Caco-2 (cell line): ENCODE data around the gene ANTKMT. TPM values are rescaled to one million over a fixed set of nuclear protein-coding genes. Genes with fewer than 3 reads are reported as not detected.

Source experiments
- BruUV-seq: library from RNA; stranded (reverse); fragments of 400-500 nt; replicated peaks from 2 replicates; lab custom pipeline; 2021; lab: Mats Ljungman, UMichigan
- CTCF ChIA-PET: fragments of 300-600 bp; sonication (Branson Sonifier 250); formaldehyde crosslinking; loops from one replicate; lab custom pipeline; 2022; ENCODE audit warnings: antibody characterized with exemption; lab: Charles Lee
- POLR2A ChIA-PET: fragments of 300-600 bp; sonication (Branson Sonifier 250); formaldehyde crosslinking; loops from one replicate; lab custom pipeline; 2022; ENCODE audit warnings: antibody characterized with exemption; lab: Charles Lee
- DNase-seq, 2 experiments: peaks; one replicate each; pipeline versions ENCODE4 v3.0.0 to v3.0.0-alpha.2; 2020 to 2022
- H3K27me3 ChIP-seq: replicated peaks from 2 replicates; pipeline ENCODE4 v1.6.0; 2011; ENCODE audit warnings: low read length; ENCODE audit not compliant: control insufficient read depth, insufficient read depth
- H3K36me3 ChIP-seq: 2 replicates; pipeline ENCODE4 v1.5.1; 2011; ENCODE audit warnings: low read length; ENCODE audit not compliant: control insufficient read depth, insufficient read depth
- H3K4me1 ChIP-seq: fragments of 250-450 bp; sonication (Bioruptor Pico); 2 replicates; pipeline ENCODE4 v1.5.1; 2020; ENCODE audit warnings: mild to moderate bottlenecking
- H3K4me3 ChIP-seq: 2 replicates; pipeline ENCODE4 v1.5.1; 2011; ENCODE audit warnings: low read depth, mild to moderate bottlenecking, control low read depth, low read length
- H3K9me3 ChIP-seq: fragments of 250-450 bp; sonication (Bioruptor Pico); 2 replicates; pipeline ENCODE4 v1.5.1; 2020; ENCODE audit warnings: mild to moderate bottlenecking, moderate library complexity
- H3K27ac Mint-ChIP-seq: one replicate; pipeline ENCODE4 v1.8.0; 2022; ENCODE audit warnings: mixed read lengths; ENCODE audit not compliant: unreplicated experiment
- H3K27me3 Mint-ChIP-seq: one replicate; pipeline ENCODE4 v1.8.0; 2022; ENCODE audit warnings: mixed read lengths; ENCODE audit not compliant: insufficient read depth, unreplicated experiment
- H3K36me3 Mint-ChIP-seq: one replicate; pipeline ENCODE4 v1.8.0; 2022; ENCODE audit warnings: mild to moderate bottlenecking, mixed read lengths; ENCODE audit not compliant: insufficient read depth, unreplicated experiment
- H3K4me1 Mint-ChIP-seq: one replicate; pipeline ENCODE4 v1.8.0; 2022; ENCODE audit warnings: low read depth, mixed read lengths; ENCODE audit not compliant: unreplicated experiment
- H3K4me3 Mint-ChIP-seq: one replicate; pipeline ENCODE4 v1.8.0; 2022; ENCODE audit warnings: mild to moderate bottlenecking, moderate library complexity, mixed read lengths; ENCODE audit not compliant: unreplicated experiment
- H3K9me3 Mint-ChIP-seq: one replicate; pipeline ENCODE4 v1.8.0; 2022; ENCODE audit warnings: mixed read lengths; ENCODE audit not compliant: unreplicated experiment
- CTCF ChIP-seq, 2 experiments: fragments of 200-600 bp in 1 of 2; IDR thresholded peaks; 1 replicate in 1 of 2; 2 replicates in 1 of 2; pipeline versions ENCODE4 v1.5.1 to v1.8.0; 2011 to 2022; ENCODE audit warnings: antibody characterized with exemption in 1 of 2, control low read depth in 1 of 2, inconsistent platforms in 1 of 2, low read depth in 1 of 2, low read length in 1 of 2, mild to moderate bottlenecking in 1 of 2, moderate library complexity in 1 of 2; ENCODE audit not compliant: insufficient read depth in 1 of 2, severe bottlenecking in 1 of 2, unreplicated experiment in 1 of 2
- intact Hi-C: fragments of 100-400 bp; cut with micrococcal nuclease; formaldehyde crosslinking; loops from one replicate; pipeline ENCODE4 v1.10.0; 2022; ENCODE audit not compliant: unreplicated experiment
- total RNA-seq: library from RNA; stranded (reverse); gene quantifications from 2 replicates; pipeline ENCODE4 v1.2.3, GENCODE V29; 2022

Gene ANTKMT
- total RNA-seq, 1 experiment from 2014 or later, result 42.6 TPM

GRCh38 chr16:728890-729744, 8.2 kb downstream of the ANTKMT start:
- Histone ChIP-seq H3K9me3 (no peaks in the 10 kb centered on the region), H3K4me3 (peak overlapping the region; percentile 65), H3K4me1 (peaks cover 3% of the 10 kb centered on the region; the same call in 1 of the 2 replicates), H3K27me3 (no peaks in the 10 kb centered on the region), H3K36me3 (no peaks in the 10 kb centered on the region)
- Mint-ChIP-seq H3K27me3 (no peaks in the 10 kb centered on the region), H3K27ac (no peak overlapping the region), H3K4me1 (no peaks in the 10 kb centered on the region), H3K4me3 (peak overlapping the region; percentile 64), H3K36me3 (peaks cover 26% of the 10 kb centered on the region), H3K9me3 (no peaks in the 10 kb centered on the region)
- ChIA-PET CTCF (interaction anchor here (0.6 kb wide), 1 partner anchor 601 kb away, joined by 4 read pairs; no protein-coding TSS in a partner anchor), POLR2A (interaction anchor here (0.6 to 1.5 kb wide), 2 partner anchors 12 to 20 kb away, joined by 3 read pairs; partner anchors contain the start of gene CIAO3)
- TF ChIP-seq CTCF (IDR thresholded peaks at IDR 0.05; ENCODE audit: insufficient read depth in 1 of 2, low read depth in 1 of 2, low read length in 1 of 2, severe bottlenecking in 1 of 2, unreplicated experiment in 1 of 2), result no peak
- no TSS peak for BruUV-seq
- DNase-seq, result no peak
- intact Hi-C loops, result no loop called here

GRCh38 chr16:729768-730665, 9.1 kb downstream of the ANTKMT start:
- DNase-seq, result no peak
- CTCF ChIA-PET, result interaction anchor here (0.6 kb wide), 1 partner anchor 600 kb away, joined by 4 read pairs; no protein-coding TSS in a partner anchor
- Histone ChIP-seq H3K27me3 (no peaks in the 10 kb centered on the region), H3K36me3 (no peaks in the 10 kb centered on the region), H3K4me3 (no peak overlapping the region), H3K9me3 (no peaks in the 10 kb centered on the region), H3K4me1 (peaks cover 3% of the 10 kb centered on the region; the same call in 1 of the 2 replicates)
- Mint-ChIP-seq H3K4me1 (no peaks in the 10 kb centered on the region), H3K36me3 (peaks cover 32% of the 10 kb centered on the region), H3K27ac (no peak overlapping the region), H3K27me3 (no peaks in the 10 kb centered on the region), H3K4me3 (no peak overlapping the region), H3K9me3 (no peaks in the 10 kb centered on the region)
- intact Hi-C loops, result no loop called here
- TF ChIP-seq CTCF (IDR thresholded peaks at IDR 0.05; ENCODE audit: insufficient read depth in 1 of 2, low read depth in 1 of 2, low read length in 1 of 2, severe bottlenecking in 1 of 2, unreplicated experiment in 1 of 2), result no peak
- POLR2A ChIA-PET, result interaction anchor here (0.6 kb wide), 1 partner anchor 19 kb away, joined by 3 read pairs; no protein-coding TSS in a partner anchor
- BruUV-seq, result no TSS peak
